GM10266 (cell line): ENCODE measurements around the gene GPS2.

ENCODE experiments used
- DNase-seq: peaks from one replicate; pipeline ENCODE4 v3.0.0; 2012; ENCODE audit errors: extremely low spot score
- TF ChIP-seq, protein P1 (sequence below): IDR thresholded peaks from 2 replicates; pipeline ENCODE4 v1.5.1; 2012; ENCODE audit warnings: mild to moderate bottlenecking, low read depth; ENCODE audit not compliant: control insufficient read depth, insufficient read depth; ENCODE audit errors: missing control alignments

Gene GPS2

DNA sequence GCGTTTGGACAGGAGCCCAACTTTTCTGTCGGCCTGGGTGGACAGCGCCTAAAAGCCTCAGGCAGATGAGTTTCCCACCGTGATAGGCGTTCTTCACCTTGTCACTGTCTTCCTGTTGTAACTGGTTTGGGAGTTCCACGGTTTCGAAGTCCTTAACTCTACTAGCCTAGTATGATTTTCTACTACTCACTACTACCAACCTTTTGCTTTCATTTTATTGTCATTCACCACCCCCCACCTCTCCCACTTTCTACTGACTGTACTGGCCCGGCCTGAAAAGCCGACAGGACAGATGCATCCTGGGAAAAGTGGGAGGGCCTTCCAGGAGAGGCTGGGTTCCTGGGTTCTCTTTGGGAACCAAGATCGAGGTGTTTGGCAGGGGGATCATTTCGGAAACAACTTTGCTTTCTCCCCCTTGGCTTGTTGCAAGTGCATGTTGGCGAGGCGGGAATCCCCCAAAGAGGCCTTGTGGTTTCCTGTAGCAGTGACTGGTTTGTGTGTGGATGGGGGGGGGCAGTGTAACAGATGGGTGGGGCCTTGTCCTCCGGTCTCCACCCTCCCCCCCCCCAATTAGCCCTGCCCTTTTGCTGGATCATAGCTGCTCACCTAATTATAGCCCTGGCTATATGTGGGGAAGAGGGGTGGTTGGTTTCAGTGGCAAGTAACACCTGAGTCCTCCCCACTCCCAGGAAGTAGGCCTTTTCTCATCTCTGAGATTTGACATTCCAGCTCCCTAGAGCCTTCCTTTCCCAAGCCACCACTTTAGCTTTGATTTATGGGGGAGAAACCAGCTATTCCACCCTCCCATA is 6.3 kb downstream of the GPS2 start:
- DNase-seq: peak; percentile 87
- TF ChIP-seq, protein P1, sequence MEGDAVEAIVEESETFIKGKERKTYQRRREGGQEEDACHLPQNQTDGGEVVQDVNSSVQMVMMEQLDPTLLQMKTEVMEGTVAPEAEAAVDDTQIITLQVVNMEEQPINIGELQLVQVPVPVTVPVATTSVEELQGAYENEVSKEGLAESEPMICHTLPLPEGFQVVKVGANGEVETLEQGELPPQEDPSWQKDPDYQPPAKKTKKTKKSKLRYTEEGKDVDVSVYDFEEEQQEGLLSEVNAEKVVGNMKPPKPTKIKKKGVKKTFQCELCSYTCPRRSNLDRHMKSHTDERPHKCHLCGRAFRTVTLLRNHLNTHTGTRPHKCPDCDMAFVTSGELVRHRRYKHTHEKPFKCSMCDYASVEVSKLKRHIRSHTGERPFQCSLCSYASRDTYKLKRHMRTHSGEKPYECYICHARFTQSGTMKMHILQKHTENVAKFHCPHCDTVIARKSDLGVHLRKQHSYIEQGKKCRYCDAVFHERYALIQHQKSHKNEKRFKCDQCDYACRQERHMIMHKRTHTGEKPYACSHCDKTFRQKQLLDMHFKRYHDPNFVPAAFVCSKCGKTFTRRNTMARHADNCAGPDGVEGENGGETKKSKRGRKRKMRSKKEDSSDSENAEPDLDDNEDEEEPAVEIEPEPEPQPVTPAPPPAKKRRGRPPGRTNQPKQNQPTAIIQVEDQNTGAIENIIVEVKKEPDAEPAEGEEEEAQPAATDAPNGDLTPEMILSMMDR: no peak

DNA sequence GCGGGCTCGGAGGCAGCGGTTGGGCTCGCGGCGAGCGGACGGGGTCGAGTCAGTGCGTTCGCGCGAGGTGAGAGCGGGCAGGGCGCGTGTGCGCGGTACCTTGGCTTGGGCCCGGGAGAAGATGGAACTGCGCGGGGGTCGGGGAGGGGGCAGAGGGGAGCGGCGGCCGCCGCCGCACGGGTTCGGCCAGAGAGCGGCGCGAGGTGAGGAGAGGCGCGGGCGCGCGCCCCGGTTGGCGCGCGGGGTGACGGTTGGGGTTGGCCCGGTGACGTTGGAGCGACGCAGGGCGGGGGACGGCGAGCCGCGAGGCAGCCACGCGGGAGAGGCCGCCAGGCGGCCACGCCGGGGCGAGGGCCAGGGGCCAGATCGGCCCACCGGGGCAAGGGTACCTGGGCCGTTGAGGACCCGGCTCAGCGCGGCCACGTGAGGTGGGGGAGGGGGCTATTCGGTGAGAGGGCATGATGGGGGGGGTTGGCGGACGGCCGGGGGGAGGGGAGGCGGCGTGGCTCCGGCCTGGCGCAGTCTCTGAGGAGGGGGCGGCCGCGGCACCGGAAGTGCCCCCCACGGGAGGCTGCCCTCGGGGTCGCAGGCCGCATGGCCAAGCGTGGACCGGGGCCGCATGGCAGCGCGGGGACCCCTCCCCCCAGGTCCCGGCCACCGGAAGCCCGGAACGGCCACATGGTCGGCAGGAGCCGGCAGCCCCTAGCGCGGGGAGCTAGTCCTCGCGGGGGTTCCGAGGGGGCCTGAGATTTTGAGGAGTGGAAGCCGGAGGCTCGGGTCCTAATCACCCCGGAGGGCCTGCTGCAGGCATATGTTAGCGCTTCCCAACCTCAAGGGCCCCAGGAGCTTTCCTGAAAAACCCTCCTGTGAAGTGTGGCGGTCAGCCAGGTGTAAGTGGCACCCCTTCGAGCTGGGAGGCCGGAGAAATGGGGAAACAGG is 7.2 kb downstream of the GPS2 start:
- TF ChIP-seq, protein P1: no peak
- no peak for DNase-seq

DNA sequence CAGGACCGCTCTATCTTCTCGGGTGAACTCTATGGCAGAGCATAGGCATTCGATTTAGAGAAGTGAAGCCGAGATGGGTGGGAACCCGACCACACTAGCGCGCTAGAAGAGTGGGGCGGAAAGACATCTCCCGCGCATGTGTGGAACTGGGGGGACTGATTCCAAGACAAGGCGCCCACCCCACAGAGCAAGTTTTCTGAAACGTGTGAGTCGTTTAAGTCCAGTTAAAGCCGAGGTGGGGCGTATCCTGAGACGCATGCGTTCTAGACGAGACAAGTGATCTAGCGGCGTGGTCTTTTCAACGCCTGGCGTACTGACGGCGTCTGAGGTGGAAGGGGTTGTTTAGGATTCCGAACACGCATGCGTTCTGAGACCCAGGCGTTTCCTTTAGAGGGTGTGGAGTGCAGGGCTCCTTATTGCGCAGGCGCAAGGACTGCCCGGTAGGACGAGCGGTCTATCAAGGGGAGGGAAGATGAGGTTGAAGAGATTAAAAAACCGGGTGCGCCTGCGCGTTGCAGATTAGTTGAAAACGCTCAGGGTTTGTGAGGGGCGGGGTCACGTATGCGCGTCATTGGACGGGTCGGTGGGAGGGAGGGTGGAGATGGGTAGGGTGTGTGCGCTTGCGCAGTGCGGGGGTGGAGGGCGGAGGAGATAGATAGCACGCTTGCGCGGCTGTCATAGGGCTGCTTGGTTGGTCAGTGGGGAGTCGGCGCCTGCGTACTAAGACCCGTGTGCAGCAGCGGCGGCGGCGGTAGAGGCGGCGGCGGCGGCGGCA is 8.1 kb downstream of the GPS2 start, which contains the start of gene EIF5A:
Gene EIF5A (plus strand): TSS at position 718 of the 775 bp plus-strand sequence. CDS start 2,008 bp downstream, outside the sequence.
- DNase-seq: peak; percentile 99
- TF ChIP-seq, protein P1: no peak

DNA sequence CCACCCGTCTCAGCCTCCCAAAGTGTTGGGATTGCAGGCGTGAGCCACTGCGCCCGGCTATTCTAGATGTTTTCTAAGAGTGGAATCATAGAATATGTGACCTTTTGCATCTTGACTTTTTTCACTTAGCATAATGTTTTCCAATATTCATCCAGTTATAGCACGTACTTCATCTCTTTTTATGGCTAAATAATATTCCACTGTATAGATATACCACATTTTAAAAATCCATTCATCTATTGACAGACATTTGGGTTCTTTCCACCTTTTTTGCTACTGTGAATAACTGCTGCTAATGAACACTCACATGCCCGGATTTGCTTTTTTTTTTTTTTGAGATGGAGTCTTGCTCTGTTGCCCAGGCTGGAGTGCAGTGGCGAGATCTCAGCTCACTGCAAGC is 11.0 kb downstream of the GPS2 start:
- TF ChIP-seq, protein P1: no peak
- DNase-seq: no peak

DNA sequence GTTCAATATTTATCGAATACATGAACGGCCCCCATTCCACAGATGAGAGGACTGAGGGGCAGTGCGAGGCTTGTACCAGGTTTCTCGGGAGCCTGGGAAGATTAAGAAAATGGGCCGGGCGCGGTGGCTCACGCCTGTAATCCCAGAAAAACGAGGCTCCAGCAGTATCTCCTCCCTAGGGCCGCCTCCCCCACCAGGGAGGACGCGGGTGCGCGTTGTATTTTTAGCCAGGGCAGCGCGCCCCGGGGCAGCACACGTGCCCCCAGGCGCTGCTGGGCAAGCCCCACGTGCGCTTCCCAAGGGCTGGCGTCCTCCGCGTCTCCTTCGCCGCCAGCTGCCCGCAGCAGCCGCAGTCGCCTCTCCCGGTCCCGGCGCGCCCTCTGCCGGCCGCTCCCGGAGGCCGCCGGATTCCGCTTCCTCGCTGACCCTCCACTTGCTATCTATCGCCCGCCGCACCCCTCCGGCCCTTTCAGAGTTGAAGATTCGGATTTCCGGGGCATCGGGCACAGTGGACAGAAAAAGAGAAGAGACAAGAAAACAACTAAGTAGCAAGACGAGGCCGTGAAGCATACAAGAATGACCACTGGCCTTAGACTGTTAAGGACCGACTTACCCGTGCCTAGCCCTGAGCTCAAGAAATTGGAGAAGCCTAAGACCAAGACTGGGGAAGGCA is 18.8 kb downstream of the GPS2 start:
- peak; percentile 86 for DNase-seq

More for the DNA sequence above, 18.8 kb downstream of the GPS2 start:
- TF ChIP-seq, protein P1: peak; percentile 96
